ENCODE data around the gene PDGFA. TPM values are rescaled to one million over a fixed set of nuclear protein-coding genes. Genes with fewer than 3 reads are reported as not detected.

The PDGFA gene
- total RNA-seq, 1 donor from 2014 or later = 0.85 TPM

DNA sequence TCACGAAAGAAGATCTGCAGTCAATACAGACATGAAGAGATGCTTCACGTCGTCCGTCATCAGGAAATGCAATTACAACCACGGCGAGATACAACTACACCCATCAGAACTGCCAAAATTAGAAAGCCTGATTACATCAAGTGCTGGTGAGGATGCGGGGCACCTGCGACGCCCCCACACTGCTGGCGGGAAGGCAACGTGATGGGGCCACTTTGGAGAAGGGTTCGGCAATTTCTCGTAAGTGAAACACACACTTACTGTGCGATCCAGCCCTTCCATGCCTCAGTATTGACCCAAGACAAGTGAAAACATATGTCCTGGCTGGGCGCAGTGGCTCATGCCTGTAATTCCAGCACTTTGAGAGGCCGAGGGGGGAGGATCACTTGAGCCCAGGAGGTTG is 25.8 kb upstream of the PDGFA start:
- DNase-seq (ENCODE audit: low spot score) = no peak
- Mint-ChIP-seq H3K27ac (ENCODE audit: unreplicated experiment) (no peak overlapping the region), H3K4me3 (ENCODE audit: unreplicated experiment) (no peak overlapping the region), H3K4me1 (ENCODE audit: unreplicated experiment) (no peaks in the 10 kb centered on the region), H3K9me3 (ENCODE audit: unreplicated experiment) (no peaks in the 10 kb centered on the region), H3K36me3 (ENCODE audit: low read depth, unreplicated experiment) (no peaks in the 10 kb centered on the region), H3K27me3 (ENCODE audit: unreplicated experiment) (peaks cover 10% of the 10 kb centered on the region)
- TF ChIP-seq, protein P1, sequence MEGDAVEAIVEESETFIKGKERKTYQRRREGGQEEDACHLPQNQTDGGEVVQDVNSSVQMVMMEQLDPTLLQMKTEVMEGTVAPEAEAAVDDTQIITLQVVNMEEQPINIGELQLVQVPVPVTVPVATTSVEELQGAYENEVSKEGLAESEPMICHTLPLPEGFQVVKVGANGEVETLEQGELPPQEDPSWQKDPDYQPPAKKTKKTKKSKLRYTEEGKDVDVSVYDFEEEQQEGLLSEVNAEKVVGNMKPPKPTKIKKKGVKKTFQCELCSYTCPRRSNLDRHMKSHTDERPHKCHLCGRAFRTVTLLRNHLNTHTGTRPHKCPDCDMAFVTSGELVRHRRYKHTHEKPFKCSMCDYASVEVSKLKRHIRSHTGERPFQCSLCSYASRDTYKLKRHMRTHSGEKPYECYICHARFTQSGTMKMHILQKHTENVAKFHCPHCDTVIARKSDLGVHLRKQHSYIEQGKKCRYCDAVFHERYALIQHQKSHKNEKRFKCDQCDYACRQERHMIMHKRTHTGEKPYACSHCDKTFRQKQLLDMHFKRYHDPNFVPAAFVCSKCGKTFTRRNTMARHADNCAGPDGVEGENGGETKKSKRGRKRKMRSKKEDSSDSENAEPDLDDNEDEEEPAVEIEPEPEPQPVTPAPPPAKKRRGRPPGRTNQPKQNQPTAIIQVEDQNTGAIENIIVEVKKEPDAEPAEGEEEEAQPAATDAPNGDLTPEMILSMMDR (IDR thresholded peaks at IDR 0.05; ENCODE audit: unreplicated experiment) = no peak

DNA sequence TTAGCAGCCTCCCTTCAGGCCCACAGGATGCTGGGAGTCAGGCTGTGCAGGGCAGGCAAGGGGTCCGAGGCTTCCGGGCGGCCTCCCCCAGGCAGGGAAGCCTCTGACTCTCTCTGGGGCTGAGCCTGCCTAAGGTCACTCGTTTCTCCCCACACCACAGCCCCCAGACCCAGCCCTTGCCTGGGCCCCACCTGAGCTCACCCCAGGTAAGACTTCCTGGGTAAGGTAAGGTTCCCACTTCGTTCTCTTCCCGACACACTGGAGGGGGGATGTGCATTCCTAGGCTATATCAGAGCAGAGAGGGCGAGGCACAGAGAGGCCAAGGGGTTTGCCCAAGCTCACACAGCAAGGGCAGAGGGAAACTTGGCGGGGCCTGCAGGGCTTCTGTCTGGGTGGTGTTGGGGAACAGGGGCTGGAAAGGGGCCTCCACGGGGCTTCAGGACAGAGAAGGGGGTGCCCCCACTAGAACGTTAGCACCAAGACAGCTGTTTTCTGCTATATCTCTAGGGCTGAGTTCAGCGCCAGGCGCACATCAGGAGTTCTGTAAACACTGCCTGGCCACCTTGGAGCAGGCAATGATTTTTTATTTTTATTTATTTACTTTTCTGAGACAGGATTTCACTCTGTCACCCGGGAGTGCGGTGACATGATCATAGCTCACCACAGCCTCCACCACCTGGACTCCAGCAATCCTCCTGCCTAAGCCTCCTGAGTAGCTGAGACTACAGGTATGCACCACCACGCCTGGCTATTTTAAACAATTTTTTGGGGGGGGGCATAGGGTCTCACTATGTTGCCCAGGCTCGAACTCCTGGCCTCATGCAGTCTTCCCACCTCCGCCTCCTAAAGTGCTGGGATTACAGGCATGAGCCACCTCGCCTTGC is 24.9 kb upstream of the PDGFA start:
- no peaks in the 10 kb centered on the region for H3K9me3 Mint-ChIP-seq (ENCODE audit: unreplicated experiment)
- no peak for DNase-seq (ENCODE audit: low spot score)
- no peak overlapping the region for H3K4me3 Mint-ChIP-seq (ENCODE audit: unreplicated experiment)

DNA sequence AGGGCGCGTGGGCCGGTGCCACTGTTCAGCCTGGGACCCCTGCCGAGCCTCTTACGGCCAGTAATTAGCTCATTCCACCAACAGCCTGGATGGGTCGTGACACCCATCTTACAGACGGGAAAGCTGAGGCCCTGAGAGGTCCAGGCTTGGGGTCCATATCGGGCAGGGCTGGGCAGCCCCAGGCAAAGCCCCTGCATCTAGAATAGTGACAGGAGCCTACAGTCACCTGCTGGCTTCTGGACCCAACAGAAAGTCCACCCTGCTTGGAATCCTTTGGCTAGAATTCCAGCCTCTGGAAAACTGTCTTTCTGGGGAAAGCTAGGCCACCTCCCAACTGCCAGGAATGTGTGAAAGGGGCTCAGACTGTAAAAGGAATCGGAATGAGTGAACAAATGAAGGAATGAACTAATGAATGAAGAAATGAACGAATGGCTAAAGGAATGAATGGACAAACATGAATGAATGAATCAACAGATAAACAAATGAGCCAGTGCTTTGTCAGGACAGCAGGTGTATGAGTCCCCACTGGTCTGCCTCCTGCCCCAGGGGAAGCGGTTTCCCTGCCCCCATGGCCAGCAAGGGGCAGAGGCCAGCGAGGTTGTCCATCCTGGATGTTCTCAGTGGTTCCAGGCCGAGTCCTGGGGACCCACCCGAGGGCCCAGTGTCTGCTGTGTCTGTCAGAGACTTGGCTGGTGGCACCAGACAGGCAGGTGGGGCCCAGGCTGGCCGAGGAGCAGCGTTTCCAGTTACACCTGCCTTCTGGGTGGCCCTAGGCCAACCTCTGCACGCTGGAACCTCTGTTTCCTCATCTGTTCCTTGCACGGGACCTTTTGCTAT is 24.1 kb upstream of the PDGFA start:
- Mint-ChIP-seq H3K4me1 (ENCODE audit: unreplicated experiment) (no peaks in the 10 kb centered on the region), H3K27me3 (ENCODE audit: unreplicated experiment) (peaks cover 10% of the 10 kb centered on the region), H3K27ac (ENCODE audit: unreplicated experiment) (no peak overlapping the region), H3K4me3 (ENCODE audit: unreplicated experiment) (no peak overlapping the region), H3K9me3 (ENCODE audit: unreplicated experiment) (no peaks in the 10 kb centered on the region), H3K36me3 (ENCODE audit: low read depth, unreplicated experiment) (no peaks in the 10 kb centered on the region)
- DNase-seq (ENCODE audit: low spot score) = no peak
- TF ChIP-seq, protein P1 (IDR thresholded peaks at IDR 0.05; ENCODE audit: unreplicated experiment) = no peak

More for the DNA sequence above, 24.9 kb upstream of the PDGFA start:
- H3K4me1 Mint-ChIP-seq (ENCODE audit: unreplicated experiment) = no peaks in the 10 kb centered on the region
- no peak overlapping the region for H3K27ac Mint-ChIP-seq (ENCODE audit: unreplicated experiment)
- H3K27me3 Mint-ChIP-seq (ENCODE audit: unreplicated experiment) = peaks cover 10% of the 10 kb centered on the region
- no peaks in the 10 kb centered on the region for H3K36me3 Mint-ChIP-seq (ENCODE audit: low read depth, unreplicated experiment)
- TF ChIP-seq, protein P1 (IDR thresholded peaks at IDR 0.05; ENCODE audit: unreplicated experiment) = no peak

DNA sequence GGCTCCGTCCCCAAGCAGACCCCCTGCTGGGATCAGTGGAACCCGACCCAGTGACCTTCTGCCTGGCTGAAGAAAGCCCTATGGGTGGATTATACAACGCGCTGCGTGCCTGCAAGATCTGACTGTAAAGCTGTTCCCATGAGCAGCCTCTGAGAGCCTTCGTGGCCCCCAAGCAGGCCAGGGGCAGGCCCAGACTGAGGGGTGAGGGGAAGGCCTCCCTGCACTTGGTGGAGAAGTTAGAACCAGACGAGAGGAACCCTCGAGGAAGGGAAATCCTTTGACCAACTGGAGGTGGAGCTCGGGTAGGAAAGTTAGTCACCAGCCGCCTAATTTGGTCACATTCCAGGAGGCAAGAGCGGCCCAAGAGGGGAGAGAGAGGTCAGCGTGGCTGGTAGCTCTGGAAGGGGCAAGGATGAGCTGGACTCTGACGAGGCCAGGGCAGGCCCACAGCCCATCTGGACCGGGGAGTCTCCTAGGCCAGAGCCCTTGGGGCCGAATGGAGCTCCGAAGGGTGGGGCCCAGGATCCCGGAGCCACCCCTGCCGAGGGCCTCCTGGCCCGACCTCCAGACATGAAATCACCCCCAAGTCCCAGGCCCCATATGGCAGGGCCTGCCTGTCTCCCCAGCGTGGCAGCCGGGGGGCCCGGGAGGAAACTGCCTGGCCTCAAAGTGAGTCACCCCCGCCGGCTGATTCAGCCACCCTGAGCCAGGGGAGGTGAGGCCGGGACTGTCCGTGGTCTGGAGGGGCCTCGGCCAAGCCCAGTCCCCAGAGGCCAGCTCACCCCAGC is 23.3 kb upstream of the PDGFA start:
- H3K4me3 Mint-ChIP-seq (ENCODE audit: unreplicated experiment) = no peak overlapping the region
- no peak for DNase-seq (ENCODE audit: low spot score)
- H3K27ac Mint-ChIP-seq (ENCODE audit: unreplicated experiment) = no peak overlapping the region
- TF ChIP-seq, protein P1 (IDR thresholded peaks at IDR 0.05; ENCODE audit: unreplicated experiment) = no peak
- H3K9me3 Mint-ChIP-seq (ENCODE audit: unreplicated experiment) = no peaks in the 10 kb centered on the region
- H3K36me3 Mint-ChIP-seq (ENCODE audit: low read depth, unreplicated experiment) = no peaks in the 10 kb centered on the region
- H3K27me3 Mint-ChIP-seq (ENCODE audit: unreplicated experiment) = peaks cover 7% of the 10 kb centered on the region
- no peaks in the 10 kb centered on the region for H3K4me1 Mint-ChIP-seq (ENCODE audit: unreplicated experiment)

Data from endothelial cell (in vitro differentiated cells).